B cell (primary cell): Measurements from ENCODE around the gene DESI2.

Experiments
- EZH2 ChIP-seq: IDR thresholded peaks from 2 replicates; pipeline ENCODE4 v1.6.1; 2012; ENCODE audit warnings: borderline replicate concordance, low read depth, mild to moderate bottlenecking, moderate library complexity, low read length; ENCODE audit not compliant: insufficient read depth, poor library complexity, severe bottlenecking
- TF ChIP-seq, protein P1 (sequence below): fragments of 200-600 bp; IDR thresholded peaks from one replicate; pipeline ENCODE4 v1.8.0; 2022; ENCODE audit warnings: antibody characterized with exemption, mild to moderate bottlenecking

DNA sequence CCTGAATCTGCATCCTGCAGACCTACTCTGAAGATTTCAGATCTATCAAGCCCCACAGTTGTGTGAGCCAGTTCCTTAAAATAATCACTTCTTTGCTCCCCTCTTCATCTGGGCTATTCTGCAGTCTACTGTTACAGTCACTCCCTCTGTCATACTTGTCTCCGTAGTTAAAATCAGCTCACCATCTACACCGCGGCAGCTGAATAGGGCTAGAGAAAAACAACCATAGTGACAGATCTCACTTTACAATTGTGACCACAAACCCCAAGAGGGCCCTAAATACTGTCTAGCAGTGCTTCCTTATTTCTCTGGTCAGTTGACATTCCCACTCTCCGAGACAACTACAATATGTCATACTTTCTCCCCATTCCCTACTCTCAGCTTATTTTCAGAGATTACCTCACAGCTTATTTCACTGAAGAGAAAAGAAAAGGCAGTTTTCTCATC, 12.9 kb downstream of the DESI2 start:
- TF ChIP-seq, protein P1, sequence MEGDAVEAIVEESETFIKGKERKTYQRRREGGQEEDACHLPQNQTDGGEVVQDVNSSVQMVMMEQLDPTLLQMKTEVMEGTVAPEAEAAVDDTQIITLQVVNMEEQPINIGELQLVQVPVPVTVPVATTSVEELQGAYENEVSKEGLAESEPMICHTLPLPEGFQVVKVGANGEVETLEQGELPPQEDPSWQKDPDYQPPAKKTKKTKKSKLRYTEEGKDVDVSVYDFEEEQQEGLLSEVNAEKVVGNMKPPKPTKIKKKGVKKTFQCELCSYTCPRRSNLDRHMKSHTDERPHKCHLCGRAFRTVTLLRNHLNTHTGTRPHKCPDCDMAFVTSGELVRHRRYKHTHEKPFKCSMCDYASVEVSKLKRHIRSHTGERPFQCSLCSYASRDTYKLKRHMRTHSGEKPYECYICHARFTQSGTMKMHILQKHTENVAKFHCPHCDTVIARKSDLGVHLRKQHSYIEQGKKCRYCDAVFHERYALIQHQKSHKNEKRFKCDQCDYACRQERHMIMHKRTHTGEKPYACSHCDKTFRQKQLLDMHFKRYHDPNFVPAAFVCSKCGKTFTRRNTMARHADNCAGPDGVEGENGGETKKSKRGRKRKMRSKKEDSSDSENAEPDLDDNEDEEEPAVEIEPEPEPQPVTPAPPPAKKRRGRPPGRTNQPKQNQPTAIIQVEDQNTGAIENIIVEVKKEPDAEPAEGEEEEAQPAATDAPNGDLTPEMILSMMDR, result no peak
- TF ChIP-seq EZH2, result no peak
